HG02642 (cell line): ENCODE measurements around the gene PRDM5.
A peak's percentile ranks its signal among the peaks of the same experiment; 100 is the strongest.

Experiments
- ATAC-seq: cut with Tn5 transposase; IDR thresholded peaks from one replicate; pipeline ENCODE4 v1.9.1; 2021; ENCODE audit warnings: mild to moderate bottlenecking; ENCODE audit not compliant: unreplicated experiment, poor library complexity

The PRDM5 gene

DNA sequence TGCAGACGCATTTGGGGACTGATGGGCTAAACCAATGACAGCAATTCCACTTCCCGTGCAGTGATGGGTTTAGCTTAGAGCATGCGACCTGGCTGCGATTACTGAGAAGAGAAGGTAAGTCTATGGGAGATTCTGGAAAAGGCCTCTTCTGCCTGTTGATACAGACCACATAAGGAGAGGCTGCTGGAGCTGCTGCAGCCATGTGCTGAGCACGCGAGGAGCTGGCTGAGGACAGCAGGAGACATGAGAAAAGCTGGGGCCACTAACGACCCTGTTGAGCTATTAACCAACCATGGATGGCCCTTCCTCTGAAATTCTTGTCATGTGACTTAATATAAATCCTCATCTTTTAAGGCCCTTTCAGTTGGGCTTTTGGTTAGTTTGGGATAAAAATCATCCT is 199.9 kb downstream of the PRDM5 start:
- ATAC-seq, result no peak

DNA sequence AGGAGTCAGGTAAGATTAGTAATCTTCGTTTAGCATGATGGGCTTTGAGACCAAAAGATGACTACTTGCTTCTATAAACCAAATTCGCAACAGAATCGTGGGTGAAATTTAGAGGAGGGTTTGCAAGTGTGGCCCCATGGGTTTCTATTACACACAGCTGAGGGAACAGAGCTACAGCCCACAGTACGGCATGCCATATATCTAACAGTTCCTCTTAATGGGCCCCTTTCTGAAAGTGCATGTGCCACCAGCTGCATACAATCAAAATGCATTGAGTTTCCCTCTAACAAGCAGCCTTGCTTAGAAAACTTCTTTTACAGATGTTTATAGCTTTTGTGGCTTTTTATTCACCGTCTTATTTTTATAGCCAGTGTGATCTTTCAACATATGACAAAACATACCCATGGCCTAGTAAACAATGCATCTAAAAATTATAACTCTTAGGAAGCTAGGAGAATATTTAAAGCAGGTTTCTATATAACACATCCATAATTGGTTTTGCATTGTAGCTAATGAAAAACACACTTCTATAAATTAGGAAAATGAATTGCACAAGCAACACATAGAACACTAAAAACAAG is 202.1 kb downstream of the PRDM5 start:
- no peak for ATAC-seq

DNA sequence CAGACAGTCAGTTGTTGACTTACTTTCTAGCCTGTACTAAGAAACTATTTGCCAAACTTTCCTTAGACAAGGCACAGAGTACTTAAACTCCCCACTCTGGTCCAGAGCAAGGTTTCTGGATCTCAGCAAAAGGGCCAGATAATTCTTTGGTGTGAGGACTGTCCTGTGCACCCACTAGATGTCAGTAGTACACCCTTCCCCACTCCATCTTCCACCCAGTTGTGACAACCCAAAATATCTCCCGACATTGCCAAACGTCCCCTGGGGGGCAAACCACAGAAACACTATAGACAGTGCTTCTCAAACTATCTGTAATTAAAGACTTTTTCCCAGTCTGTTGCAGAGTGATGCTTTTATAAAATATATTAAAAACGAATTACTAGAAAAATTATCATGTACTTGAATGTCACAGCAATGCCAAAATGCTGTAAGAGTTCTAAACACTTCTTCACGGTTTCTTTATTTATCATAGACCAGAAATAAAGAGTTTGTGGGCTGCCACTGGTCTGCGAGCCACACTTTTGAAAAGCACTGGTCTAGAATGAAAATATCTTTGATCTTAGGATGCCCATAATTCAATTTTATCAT is 203.5 kb downstream of the PRDM5 start:
- ATAC-seq, result peak; percentile 90

DNA sequence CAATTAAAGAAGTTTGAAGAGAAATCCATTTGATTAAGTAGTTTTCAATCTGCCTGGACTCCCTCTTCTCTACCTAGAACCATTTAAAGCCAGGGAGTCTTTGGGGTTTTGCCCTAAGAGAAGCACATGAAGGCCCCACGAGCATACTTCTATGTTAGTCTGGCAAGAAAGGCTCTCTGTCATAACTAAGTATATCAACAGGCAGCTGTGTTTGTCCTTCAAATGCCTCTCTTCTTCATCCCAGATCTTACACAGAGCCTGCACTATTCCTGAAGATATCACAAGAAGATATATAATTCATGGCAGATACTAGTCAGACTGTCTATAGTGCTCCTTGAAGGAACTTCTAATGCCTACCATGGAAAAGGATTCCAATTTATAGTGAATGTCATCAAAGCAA is 206.2 kb downstream of the PRDM5 start:
- ATAC-seq, result no peak

DNA sequence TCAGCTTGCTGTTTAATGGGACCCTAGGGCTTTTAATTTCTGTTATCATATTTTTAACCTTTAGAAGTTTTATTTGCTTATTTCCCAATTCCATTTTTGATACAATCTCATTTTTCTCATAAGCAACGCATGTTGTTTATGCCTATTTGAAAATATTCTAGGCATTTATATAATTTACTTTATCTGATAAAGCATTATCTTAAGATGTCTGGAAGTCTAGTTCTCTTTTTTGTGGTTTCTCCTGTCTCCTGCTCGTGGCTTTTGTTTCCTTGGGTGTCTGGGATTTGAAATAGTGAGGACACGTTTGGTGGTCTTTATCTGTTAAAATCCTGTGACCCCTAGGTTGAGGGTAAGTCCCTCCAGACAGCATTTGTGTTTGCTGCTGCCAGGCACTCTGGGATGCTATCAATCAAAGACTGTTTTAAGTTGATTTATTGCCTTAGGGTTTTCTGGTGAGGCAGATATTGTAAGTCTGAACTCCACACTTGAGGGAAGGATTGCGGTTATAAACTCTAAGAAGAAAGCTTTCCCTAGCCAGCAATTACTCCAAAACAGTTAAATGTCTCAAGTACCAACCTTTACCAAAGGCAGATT is 208.0 kb downstream of the PRDM5 start:
- ATAC-seq, result no peak

DNA sequence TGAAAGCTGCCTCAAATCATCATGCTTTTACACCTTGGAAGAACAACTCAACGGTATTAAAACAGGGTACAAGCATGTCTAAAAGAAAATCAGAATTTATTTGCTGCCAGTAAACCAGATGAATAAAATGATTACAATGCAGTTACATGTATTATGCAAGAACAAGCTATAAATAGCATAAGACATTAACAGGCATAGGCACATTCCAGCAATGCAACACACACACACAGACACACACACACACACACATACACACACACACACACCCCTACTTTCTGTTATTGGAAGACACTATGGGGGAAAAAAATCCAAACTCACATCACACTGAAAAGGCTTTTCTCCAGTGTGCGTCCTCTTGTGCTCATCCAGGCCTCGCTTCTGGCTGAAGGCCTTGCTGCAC is 212.5 kb downstream of the PRDM5 start:
- ATAC-seq, result no peak

DNA sequence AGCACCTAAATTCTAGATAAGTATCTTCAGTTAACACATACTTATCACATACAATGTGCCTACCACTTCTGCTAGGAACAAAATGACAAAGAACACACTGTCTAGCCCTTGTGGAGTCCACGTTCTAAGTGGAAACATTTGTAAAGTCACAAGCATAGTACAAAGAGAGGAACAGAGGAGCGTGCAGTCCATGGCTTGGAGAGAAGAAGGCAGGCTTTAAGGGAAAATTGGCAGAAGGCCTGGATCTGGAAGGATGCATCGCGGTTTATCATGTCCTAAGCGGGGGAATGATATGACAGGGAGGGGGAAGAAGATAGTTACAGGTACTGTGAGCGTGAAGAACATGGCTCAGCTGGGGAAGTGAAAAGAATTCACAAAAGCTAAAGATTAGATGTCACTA is 218.0 kb downstream of the PRDM5 start:
- no peak for ATAC-seq

DNA sequence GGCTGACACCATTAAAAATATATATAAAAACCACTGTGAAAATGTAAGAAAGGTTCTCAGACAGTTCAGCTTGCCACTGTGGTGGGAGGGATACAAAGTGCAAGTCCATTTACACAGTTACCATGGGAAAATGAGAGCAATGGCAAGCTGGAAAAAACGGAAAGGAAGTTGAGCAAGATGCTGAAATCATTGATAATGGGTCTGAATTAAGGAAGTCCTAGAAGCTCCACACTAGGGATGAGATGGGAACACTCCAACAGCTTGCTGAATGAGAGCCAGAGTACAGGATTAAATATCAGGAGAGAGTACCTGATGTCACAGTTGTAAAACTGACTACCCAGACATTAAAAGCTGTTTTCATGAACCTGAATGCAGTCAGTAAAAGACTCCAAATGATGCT is 218.6 kb downstream of the PRDM5 start:
- ATAC-seq, result no peak

DNA sequence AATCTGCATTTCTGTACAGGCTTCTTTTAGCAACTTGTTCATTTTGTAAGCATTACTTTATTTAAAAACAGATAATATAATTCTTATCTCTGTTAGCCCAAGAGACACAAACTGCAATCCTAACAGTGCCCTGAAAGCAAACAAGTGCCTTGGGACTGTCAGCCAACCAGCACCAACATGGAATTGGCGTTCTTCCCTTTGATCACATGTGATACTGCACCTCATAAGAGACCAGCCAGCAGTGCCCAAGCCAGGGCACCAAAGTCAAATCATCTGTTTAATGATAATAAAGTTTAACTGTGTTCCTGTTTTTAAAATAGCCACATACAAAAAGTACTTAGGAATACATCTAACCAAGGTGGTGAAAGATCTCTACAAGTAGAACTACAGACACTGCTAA is 223.2 kb downstream of the PRDM5 start:
- ATAC-seq, result no peak

DNA sequence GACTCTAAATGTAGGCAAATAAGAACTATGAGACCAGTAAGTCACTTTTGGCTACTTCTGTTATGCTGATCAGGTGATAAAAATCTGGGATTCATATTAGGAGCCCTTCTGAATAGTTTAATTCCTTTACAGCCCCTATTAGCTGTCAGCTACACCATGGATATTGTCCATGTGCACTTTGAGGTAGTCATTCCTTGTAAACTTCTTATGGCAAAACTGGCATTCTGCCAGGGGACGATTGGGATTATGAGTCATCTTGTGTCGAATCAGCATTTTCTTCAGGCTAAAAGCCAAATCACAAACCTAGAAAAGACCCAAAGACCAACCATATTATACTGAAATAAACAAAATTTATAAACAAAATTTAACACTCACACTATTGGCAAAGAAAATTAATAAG is 227.6 kb downstream of the PRDM5 start:
- ATAC-seq, result no peak

DNA sequence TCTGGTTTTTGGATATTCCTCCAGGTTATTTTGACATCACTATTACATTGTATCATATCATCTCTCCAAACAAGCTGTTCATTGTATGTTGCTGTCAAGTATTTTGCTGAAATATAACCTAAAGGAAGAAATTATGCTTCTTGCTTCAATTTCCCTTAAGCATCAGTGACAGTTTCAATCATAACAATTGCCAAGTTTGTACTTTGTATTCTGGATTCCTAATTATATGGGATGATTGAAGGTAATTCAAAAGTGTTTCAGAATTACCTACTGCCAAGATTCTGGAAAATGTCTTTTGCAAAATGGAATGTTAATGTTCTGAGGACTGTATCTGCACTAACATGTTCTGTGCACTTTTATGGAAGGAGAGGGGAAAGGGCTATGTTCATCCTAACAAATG is 228.7 kb downstream of the PRDM5 start:
- ATAC-seq, result no peak

DNA sequence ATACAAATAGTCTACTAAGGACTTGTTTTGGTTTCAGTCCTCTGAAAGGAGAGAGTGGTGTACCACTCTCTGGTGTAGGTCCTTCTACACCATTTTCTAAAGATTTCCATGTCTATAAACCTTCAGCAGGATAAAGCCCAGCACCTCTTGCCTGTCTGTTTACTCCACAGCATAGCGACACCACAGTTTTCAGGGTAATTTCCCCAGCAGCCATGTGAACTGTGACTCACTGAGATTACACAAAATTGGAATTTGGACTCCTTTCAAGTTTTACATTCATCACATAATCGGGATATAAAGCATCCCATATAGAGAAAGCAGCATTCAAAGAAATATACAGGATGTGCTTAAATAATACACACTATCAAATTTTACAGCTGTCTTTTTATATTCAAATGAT is 229.6 kb downstream of the PRDM5 start:
- no peak for ATAC-seq

DNA sequence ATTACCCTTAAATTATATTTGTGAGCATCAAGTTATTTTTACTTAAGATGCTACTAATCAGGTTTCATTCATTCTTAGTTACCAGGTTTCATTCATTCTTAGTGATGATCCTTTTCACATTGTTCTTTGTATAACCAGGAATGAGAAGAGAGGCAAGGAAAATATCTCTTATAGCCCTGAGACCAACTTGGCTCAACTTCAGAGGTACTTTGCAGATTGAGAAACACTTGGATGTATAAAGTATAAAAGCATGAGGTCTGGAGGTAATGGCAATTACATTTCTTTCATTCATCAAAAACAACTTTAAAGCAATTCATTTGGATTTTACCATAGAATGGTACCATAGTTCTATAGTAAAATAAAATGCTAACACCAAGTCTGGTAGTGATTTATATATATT is 231.0 kb downstream of the PRDM5 start:
- ATAC-seq, result no peak

DNA sequence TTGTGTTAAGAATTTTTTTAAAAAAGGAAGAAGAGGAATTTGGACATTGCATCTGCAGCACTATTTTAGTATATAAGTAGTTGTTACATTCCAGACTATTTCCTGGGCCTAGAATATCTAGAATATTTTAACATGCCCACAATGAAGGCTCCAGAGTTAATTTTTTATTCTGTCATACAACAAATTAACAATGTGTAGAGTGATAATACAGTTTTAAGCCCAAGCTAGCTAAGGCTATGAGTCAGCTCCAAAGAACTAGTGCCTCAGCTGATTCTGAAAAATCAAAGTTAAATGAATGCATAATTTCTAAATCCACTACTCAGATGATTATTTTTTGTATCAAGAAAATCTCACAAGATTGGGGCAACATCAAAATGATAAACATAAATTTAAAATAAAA is 231.4 kb downstream of the PRDM5 start:
- ATAC-seq, result no peak

DNA sequence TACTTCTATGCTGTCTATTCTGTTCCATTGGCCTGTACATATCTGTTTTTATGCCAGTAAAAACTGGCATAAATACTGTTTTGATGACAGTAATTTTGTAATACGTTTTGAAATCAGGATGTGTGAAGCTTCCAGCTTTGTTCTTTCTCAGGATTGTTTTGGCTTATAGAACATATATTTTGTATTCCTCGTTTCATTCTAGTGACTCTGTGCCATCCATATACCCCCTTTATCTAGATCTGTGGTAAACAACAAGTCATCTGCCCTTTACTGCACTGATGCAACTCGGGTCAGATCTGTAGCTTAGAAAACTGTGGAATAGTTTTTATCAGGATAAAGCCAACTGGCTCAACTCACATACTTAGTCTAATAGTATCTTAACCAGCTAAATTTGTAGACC is 233.7 kb downstream of the PRDM5 start:
- no peak for ATAC-seq

DNA sequence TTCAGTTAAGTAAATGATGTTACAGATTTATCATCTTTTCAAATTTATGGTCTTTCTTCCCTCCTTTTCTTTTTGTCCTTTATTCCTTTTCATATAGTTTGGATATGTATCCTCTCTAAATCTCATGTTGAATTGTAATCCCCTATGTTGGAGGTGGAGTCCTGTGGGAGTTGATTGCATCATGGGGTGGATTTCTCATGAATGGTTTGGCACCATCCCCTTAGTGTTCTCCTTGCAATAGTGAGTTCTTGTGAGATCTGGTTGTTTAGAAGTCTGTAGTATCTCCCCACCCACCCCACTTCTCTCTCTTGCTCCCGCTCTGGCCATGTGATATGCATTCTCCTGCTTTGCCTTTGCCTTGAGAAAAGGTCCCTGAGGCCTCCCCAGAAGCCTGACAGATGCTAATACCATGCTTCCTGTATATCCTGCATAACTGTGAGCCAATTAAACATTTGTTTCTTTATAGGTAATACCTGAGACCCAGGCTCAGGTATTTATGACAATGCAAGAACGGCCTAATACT is 236.7 kb downstream of the PRDM5 start:
- ATAC-seq, result no peak

DNA sequence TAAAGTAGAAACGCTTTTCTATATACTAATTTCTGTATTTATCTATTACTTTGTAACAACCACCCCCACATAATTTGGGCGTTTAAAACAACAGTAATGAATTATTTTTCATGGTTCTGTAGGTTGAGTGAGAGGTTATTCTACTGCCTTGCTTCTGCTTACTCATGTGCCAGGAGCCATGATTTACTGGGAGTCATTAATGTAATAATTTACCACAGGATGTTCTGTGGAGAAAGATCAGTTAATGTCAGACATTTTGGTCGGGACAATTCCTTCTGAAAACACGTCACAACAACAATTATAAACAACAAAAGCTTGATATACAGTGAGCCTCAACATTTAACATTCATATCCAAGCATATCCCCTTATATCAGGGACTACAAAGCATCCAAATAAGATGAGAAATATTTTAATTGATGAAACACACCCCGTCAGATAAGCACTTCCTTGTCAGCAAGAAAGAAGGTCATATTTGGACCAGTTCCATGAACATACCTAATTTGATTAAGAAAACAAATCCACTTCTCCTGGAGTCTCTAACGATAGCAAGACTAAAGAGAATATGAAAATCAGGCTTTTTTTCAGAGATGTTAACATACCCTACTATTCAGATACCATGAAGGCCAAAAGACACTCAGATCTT is 238.5 kb downstream of the PRDM5 start:
- ATAC-seq, result no peak

DNA sequence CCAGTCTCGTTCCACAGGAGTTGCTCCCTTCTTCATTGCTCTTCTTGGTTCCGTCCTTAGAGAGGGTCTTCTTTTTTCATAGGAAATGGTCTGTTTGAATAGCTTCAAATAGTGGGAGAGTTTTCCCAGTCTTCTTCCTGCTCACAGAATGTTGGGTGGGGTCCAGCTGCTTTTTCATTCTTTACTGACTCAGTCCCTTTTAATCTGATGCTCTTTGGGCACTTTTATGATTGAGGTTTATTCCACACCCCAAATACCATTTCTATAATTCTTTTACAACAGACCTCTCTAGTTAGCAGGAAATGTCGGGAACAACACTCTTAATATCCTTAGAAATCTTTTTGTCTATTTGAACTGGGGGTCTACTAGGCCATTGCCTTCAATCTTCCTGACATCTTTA is 239.5 kb downstream of the PRDM5 start:
- ATAC-seq, result no peak

DNA sequence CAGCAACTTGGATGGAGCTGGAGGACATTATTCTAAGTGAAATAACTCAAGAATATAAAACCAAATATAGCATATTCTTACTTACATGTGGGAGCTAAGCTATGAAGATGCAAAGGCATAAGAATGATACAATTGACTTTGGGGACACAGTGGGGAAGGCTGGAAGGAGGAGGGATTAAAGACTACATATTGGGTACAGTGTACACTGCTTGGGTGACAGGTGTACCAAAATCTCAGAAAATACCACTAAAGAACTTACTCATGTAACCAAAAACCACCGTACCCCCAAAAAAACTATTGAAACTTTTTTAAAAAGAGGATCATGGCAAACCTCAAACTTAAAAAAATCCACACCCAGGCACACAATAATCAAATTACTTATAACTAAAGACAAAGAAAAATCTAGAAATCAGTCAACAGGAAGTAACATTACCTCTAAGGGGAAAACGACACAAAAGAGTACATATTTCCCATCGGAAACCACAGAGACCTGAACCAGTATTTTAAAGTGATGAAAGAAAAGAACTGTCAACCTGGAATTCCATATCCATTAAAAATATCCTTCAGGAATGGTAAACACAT is 241.8 kb downstream of the PRDM5 start:
- no peak for ATAC-seq

DNA sequence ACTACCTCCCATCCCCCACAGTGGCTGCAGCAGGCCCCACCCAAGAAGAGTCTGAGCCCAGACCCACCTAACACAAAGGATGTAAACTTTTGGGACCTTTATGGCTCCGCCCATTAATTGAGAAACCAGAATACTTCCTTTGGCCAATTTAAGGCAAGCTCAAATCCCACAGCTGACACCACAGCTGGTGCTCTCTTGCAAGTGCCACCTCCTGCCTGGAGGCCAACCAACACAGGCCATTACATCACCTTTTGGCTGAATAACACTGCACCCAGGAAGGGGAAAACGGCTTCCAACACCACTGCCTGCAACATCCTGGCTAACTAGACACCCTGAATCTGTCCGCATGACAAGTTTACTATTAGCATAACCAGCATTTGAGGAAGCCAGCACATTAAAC is 248.8 kb downstream of the PRDM5 start:
- no peak for ATAC-seq

DNA sequence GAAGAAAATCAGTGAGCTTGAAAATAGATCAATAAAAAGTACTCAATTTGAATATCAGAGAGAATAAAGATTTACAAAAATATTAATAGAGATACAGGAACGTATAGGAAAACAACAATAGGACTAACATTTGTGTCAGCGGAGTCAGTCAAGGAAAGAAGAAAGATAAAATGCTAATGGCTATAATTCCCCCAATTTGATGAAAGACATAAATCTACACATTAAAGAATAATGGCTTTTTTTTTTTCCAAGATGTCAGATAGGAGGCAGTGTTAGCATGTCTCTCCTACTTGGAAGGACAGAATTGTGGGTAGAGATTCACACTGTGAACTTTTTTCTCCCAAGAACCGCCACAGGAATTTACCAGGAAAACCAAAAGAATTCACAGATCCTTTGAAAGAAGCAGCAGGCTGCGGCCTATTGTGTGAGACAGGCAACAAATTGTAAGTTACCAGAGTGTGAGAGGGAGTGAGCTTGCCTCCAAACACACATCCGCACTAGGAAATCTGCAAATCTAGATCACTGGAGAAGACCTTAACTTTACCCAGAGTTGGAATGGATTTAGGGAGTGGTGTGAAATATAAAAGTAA is 249.9 kb downstream of the PRDM5 start:
- no peak for ATAC-seq
